Calu3 (cell line): ENCODE measurements around the gene PRSS27. TPM values are rescaled to one million over a fixed set of nuclear protein-coding genes. Genes with fewer than 3 reads are reported as not detected.

Source experiments
- BruUV-seq: library from RNA; stranded (reverse); fragments of 400-500 nt; replicated peaks from 2 replicates; lab custom pipeline; 2021; lab: Mats Ljungman, UMichigan
- CTCF ChIA-PET: fragments of 300-600 bp; sonication (Branson Sonifier 250); formaldehyde crosslinking; loops from one replicate; lab custom pipeline; 2022; ENCODE audit warnings: antibody characterized with exemption; lab: Charles Lee
- DNase-seq: peaks from one replicate; pipeline ENCODE4 v3.0.0; 2022
- H3K27ac Mint-ChIP-seq: one replicate; pipeline ENCODE4 v1.8.0; 2022; ENCODE audit warnings: mixed read lengths; ENCODE audit not compliant: unreplicated experiment
- H3K27me3 Mint-ChIP-seq: one replicate; pipeline ENCODE4 v1.8.0; 2022; ENCODE audit warnings: mixed read lengths; ENCODE audit not compliant: unreplicated experiment
- H3K36me3 Mint-ChIP-seq: one replicate; pipeline ENCODE4 v1.8.0; 2022; ENCODE audit warnings: mild to moderate bottlenecking, moderate library complexity, mixed read lengths; ENCODE audit not compliant: insufficient read depth, unreplicated experiment
- H3K4me1 Mint-ChIP-seq: one replicate; pipeline ENCODE4 v1.8.0; 2022; ENCODE audit warnings: mild to moderate bottlenecking, low read depth, mixed read lengths; ENCODE audit not compliant: unreplicated experiment
- H3K4me3 Mint-ChIP-seq: one replicate; pipeline ENCODE4 v1.8.0; 2022; ENCODE audit warnings: mild to moderate bottlenecking, low read depth, moderate library complexity, mixed read lengths; ENCODE audit not compliant: unreplicated experiment
- H3K9me3 Mint-ChIP-seq: one replicate; pipeline ENCODE4 v1.8.0; 2022; ENCODE audit warnings: low read depth, mixed read lengths; ENCODE audit not compliant: unreplicated experiment
- intact Hi-C: fragments of 100-400 bp; cut with micrococcal nuclease; formaldehyde crosslinking; loops from one replicate; pipeline ENCODE4 v1.10.0; 2022; ENCODE audit not compliant: unreplicated experiment
- total RNA-seq: library from RNA; stranded (reverse); gene quantifications from 2 replicates; pipeline ENCODE4 v1.2.3, GENCODE V29; 2022
- TF ChIP-seq, protein P1 (sequence below): fragments of 200-600 bp; IDR thresholded peaks from one replicate; pipeline ENCODE4 v1.8.0; 2022; ENCODE audit warnings: antibody characterized with exemption; ENCODE audit not compliant: unreplicated experiment

Gene PRSS27
- total RNA-seq, 1 experiment from 2014 or later, result 2.4 TPM

DNA sequence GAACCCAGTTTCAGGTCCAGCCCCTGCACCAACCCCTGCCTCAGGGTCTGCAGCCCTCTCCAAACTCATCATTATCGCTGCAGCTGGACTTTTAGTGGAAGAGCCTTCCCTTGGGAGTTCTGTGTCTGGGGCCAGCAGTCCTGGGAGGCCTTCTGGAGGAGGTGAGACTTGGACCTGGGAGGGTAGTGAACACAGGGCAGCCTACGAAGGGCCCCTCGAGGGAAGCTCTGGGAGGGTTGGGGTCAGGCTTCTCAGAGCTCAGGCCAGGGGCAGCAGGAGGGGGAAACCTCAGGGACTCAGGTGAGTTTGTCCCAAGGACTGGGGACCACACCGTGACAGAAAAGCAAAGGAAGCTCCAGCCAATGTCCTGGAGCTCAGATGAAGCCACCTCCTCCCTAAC is 21.1 kb upstream of the PRSS27 start:
- intact Hi-C loops, result no loop called here
- CTCF ChIA-PET, result no interaction called here
- no peak overlapping the region for H3K27ac Mint-ChIP-seq
- no TSS peak for BruUV-seq
- H3K27me3 Mint-ChIP-seq, result peaks cover 40% of the 10 kb centered on the region
- no peaks in the 10 kb centered on the region for H3K4me1 Mint-ChIP-seq
- TF ChIP-seq, protein P1, sequence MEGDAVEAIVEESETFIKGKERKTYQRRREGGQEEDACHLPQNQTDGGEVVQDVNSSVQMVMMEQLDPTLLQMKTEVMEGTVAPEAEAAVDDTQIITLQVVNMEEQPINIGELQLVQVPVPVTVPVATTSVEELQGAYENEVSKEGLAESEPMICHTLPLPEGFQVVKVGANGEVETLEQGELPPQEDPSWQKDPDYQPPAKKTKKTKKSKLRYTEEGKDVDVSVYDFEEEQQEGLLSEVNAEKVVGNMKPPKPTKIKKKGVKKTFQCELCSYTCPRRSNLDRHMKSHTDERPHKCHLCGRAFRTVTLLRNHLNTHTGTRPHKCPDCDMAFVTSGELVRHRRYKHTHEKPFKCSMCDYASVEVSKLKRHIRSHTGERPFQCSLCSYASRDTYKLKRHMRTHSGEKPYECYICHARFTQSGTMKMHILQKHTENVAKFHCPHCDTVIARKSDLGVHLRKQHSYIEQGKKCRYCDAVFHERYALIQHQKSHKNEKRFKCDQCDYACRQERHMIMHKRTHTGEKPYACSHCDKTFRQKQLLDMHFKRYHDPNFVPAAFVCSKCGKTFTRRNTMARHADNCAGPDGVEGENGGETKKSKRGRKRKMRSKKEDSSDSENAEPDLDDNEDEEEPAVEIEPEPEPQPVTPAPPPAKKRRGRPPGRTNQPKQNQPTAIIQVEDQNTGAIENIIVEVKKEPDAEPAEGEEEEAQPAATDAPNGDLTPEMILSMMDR, result no peak
- no peak overlapping the region for H3K4me3 Mint-ChIP-seq
- no peaks in the 10 kb centered on the region for H3K9me3 Mint-ChIP-seq
- no peaks in the 10 kb centered on the region for H3K36me3 Mint-ChIP-seq
- no peak for DNase-seq

DNA sequence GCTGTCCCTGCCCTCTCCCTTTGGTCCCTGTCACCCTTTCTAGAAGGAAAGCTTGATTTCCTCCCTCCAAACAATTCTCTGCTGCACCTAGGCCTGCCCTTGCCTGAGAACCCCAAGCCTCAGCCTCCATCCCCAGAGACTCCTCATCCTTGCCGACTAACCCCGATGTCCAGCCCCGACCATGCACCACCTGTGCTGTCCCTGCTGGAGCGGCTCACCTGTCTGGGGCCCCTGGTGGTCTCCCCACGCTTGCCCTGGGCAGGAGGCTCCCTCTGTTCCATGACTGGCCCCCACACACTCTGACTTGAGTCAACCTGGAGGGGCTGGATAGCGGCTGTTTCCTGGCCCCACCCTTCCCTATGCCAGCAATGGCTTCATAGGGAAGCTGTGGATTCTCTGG is 20.5 kb upstream of the PRSS27 start:
- H3K4me3 Mint-ChIP-seq, result no peak overlapping the region
- H3K27me3 Mint-ChIP-seq, result peaks cover 40% of the 10 kb centered on the region
- no peaks in the 10 kb centered on the region for H3K9me3 Mint-ChIP-seq
- TF ChIP-seq, protein P1, result no peak
- CTCF ChIA-PET, result interaction anchor here (1.0 kb wide), 1 partner anchor 11 kb away, joined by 10 read pairs; no protein-coding TSS in a partner anchor
- H3K27ac Mint-ChIP-seq, result no peak overlapping the region
- intact Hi-C loops, result no loop called here
- no peaks in the 10 kb centered on the region for H3K36me3 Mint-ChIP-seq
- no peak for DNase-seq
- no TSS peak for BruUV-seq
- no peaks in the 10 kb centered on the region for H3K4me1 Mint-ChIP-seq

GRCh38 chr16:2739625-2740430 is 19.8 kb upstream of the PRSS27 start:
- TF ChIP-seq, protein P1, result no peak
- CTCF ChIA-PET, result interaction anchor here (1.0 kb wide), 1 partner anchor 11 kb away, joined by 10 read pairs; no protein-coding TSS in a partner anchor
- H3K27me3 Mint-ChIP-seq, result peaks cover 35% of the 10 kb centered on the region
- intact Hi-C loops, result no loop called here
- no peaks in the 10 kb centered on the region for H3K9me3 Mint-ChIP-seq
- no peaks in the 10 kb centered on the region for H3K4me1 Mint-ChIP-seq
- H3K4me3 Mint-ChIP-seq, result no peak overlapping the region
- no peaks in the 10 kb centered on the region for H3K36me3 Mint-ChIP-seq
- H3K27ac Mint-ChIP-seq, result no peak overlapping the region
- BruUV-seq, result no TSS peak
- DNase-seq, result no peak

GRCh38 chr16:2738615-2739014 is 18.6 kb upstream of the PRSS27 start:
- BruUV-seq, result no TSS peak
- intact Hi-C loops, result no loop called here

More at GRCh38 chr16:2738615-2739014, 18.6 kb upstream of the PRSS27 start:
- CTCF ChIA-PET, result no interaction called here
- Mint-ChIP-seq H3K27me3 (peaks cover 23% of the 10 kb centered on the region), H3K36me3 (no peaks in the 10 kb centered on the region), H3K9me3 (no peaks in the 10 kb centered on the region), H3K4me1 (no peaks in the 10 kb centered on the region), H3K27ac (no peak overlapping the region), H3K4me3 (no peak overlapping the region)
- no peak for DNase-seq
- TF ChIP-seq, protein P1, result no peak
